Heart left ventricle (tissue), 13 donors: ENCODE data around the gene ORM2.

ENCODE experiments used
- POLR2A ChIP-seq, 2 donors: fragments of 450-650 bp; IDR thresholded peaks; one replicate each; pipeline ENCODE4 v1.6.1; 2017; ENCODE audit warnings: antibody characterized with exemption in 2 of 2, mild to moderate bottlenecking in 2 of 2, moderate library complexity in 2 of 2
- TF ChIP-seq, protein P1 (sequence below), 12 donors: fragments of 200-600 bp; sonication (generic) in 4 of 12; IDR thresholded peaks; one replicate each; pipeline versions ENCODE4 v1.5.0 to v1.8.0; 2018 to 2022; ENCODE audit warnings: antibody characterized with exemption in 12 of 12, mild to moderate bottlenecking in 5 of 12
- donor health status: ischemic (EF 13 %, LVEDD 7.1; RV severe dilation, severe dysfunction).
- donor health status: DM: no; HTN: yes; CAD: no.
- donor health status: DM: no; HTN: no; CAD: no.
- donor health status: ischemic (EF 25% LVEDD 6.9; RV normal size, moderate dysfunction).
- donor health status: ischemic (EF 25% LVEDD 5.7; RV mildly dilated, moderate dysfunction).
- donor health status: ischemic (EF 35%, LVEDD 5.7; RV mildly dilated, moderate dysfunction).
- donor health status: nonischemic (EF 11% LVEDD 7.7; RV severe dilation, severe dysfunction).
- donor health status: DM: yes; HTN: yes; CAD: no.
- donor health status: PGD.
- donor health status: ischemic (EF 29% LVEDD 5.4; RV normal size, mild dysfunction).
- donor health status: nonischemic (EF 23%, LVEDD 6.1; RV moderate dilation, normal function).

GRCh38 chr9:114357911-114358328 lies 28.3 kb downstream of the ORM2 start:
- TF ChIP-seq, protein P1, sequence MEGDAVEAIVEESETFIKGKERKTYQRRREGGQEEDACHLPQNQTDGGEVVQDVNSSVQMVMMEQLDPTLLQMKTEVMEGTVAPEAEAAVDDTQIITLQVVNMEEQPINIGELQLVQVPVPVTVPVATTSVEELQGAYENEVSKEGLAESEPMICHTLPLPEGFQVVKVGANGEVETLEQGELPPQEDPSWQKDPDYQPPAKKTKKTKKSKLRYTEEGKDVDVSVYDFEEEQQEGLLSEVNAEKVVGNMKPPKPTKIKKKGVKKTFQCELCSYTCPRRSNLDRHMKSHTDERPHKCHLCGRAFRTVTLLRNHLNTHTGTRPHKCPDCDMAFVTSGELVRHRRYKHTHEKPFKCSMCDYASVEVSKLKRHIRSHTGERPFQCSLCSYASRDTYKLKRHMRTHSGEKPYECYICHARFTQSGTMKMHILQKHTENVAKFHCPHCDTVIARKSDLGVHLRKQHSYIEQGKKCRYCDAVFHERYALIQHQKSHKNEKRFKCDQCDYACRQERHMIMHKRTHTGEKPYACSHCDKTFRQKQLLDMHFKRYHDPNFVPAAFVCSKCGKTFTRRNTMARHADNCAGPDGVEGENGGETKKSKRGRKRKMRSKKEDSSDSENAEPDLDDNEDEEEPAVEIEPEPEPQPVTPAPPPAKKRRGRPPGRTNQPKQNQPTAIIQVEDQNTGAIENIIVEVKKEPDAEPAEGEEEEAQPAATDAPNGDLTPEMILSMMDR (IDR thresholded peaks at IDR 0.05): no peak
- TF ChIP-seq POLR2A (IDR thresholded peaks at IDR 0.05): no peak
